GM19035 (cell line): ENCODE results near the gene MPST.
"Not testable (repeated sequence)": the region's sequence is repeated elsewhere in the genome, so short reads cannot be mapped to it uniquely, and the experiment has no call there.

Experiments
- ATAC-seq: cut with Tn5 transposase; IDR thresholded peaks from one replicate; pipeline ENCODE4 v1.9.1; 2021; ENCODE audit not compliant: unreplicated experiment

The MPST gene

GRCh38 chr22:37019309-37020191 lies at the start of gene MPST, which contains the start of gene TST:
MPST (plus strand) TSS chr22:37019742; CDS start chr22:37019837, 95 bp downstream.
TST (minus strand) TSS chr22:37019447; CDS start chr22:37018732, 715 bp downstream.
- peak; percentile 57 for ATAC-seq

- ATAC-seq: no peak
These were observed 48.0 kb upstream of the MPST start for GRCh38 chr22:36971341-36972125.

GRCh38 chr22:36976606-36977005 lies 42.9 kb upstream of the MPST start:
- no peak for ATAC-seq

- ATAC-seq: no peak
These were observed 42.1 kb upstream of the MPST start for GRCh38 chr22:36977401-36977861.

- peak; percentile 75 for ATAC-seq
These were observed 41.4 kb upstream of the MPST start for GRCh38 chr22:36977947-36978660.

GRCh38 chr22:36979016-36979910 lies 40.3 kb upstream of the MPST start:
- no peak for ATAC-seq

GRCh38 chr22:36981247-36981775 lies 38.2 kb upstream of the MPST start:
- no peak for ATAC-seq

- no peak for ATAC-seq
These were observed 37.4 kb upstream of the MPST start for GRCh38 chr22:36982136-36982535.

- no peak for ATAC-seq
These were observed 34.2 kb upstream of the MPST start for GRCh38 chr22:36985211-36985889.

GRCh38 chr22:36986242-36986821 lies 33.2 kb upstream of the MPST start:
- ATAC-seq: no peak

GRCh38 chr22:36988075-36988832 lies 31.3 kb upstream of the MPST start:
- ATAC-seq: no peak

- not testable (repeated sequence) for ATAC-seq
These were observed 30.5 kb upstream of the MPST start for GRCh38 chr22:36989012-36989411.

- no peak for ATAC-seq
These were observed 29.1 kb upstream of the MPST start for GRCh38 chr22:36990457-36990856.

GRCh38 chr22:36991206-36991605 lies 28.3 kb upstream of the MPST start:
- ATAC-seq: no peak

- no peak for ATAC-seq
These were observed 21.8 kb upstream of the MPST start for GRCh38 chr22:36997746-36998145.

GRCh38 chr22:36998620-36999351 lies 20.8 kb upstream of the MPST start:
- no peak for ATAC-seq

- ATAC-seq: no peak
These were observed 20.1 kb upstream of the MPST start for GRCh38 chr22:36999463-36999862.
